NCI-H187 treated with DMSO at 0.1 percent for 48 hours (cell line): ENCODE data around the gene LY86.

Source experiments
- DNase-seq: peaks from one replicate; lab custom pipeline; 2025; lab: John Stamatoyannopoulos, UW

LY86 gene

GRCh38 chr6:6623553-6623952 lies 35.0 kb downstream of the LY86 start:
- DNase-seq, result no peak

- no peak for DNase-seq
Observed at GRCh38 chr6:6624269-6624990, 35.9 kb downstream of the LY86 start.

GRCh38 chr6:6626187-6626586 lies 37.7 kb downstream of the LY86 start:
- no peak for DNase-seq

GRCh38 chr6:6629402-6629801 lies 40.9 kb downstream of the LY86 start:
- no peak for DNase-seq

GRCh38 chr6:6631053-6631452 lies 42.5 kb downstream of the LY86 start:
- no peak for DNase-seq

GRCh38 chr6:6631534-6632276 lies 43.2 kb downstream of the LY86 start:
- no peak for DNase-seq

- no peak for DNase-seq
Observed at GRCh38 chr6:6633898-6634734, 45.6 kb downstream of the LY86 start.

- no peak for DNase-seq
Observed at GRCh38 chr6:6634735-6635075, 46.2 kb downstream of the LY86 start.

- DNase-seq, result no peak
Observed at GRCh38 chr6:6635291-6635690, 46.8 kb downstream of the LY86 start.

- DNase-seq, result no peak
Observed at GRCh38 chr6:6635869-6636268, 47.3 kb downstream of the LY86 start.

GRCh38 chr6:6639572-6639971 lies 51.1 kb downstream of the LY86 start:
- DNase-seq, result no peak

GRCh38 chr6:6640926-6641325 lies 52.4 kb downstream of the LY86 start:
- DNase-seq, result no peak

GRCh38 chr6:6643398-6643797 lies 54.9 kb downstream of the LY86 start:
- no peak for DNase-seq

- DNase-seq, result no peak
Observed at GRCh38 chr6:6645261-6645917, 56.9 kb downstream of the LY86 start.

- no peak for DNase-seq
Observed at GRCh38 chr6:6646384-6646783, 57.9 kb downstream of the LY86 start.

GRCh38 chr6:6646859-6647258 lies 58.3 kb downstream of the LY86 start:
- DNase-seq, result no peak

GRCh38 chr6:6648692-6649343 lies 60.3 kb downstream of the LY86 start:
- no peak for DNase-seq

GRCh38 chr6:6649824-6650349 lies 61.4 kb downstream of the LY86 start:
- no peak for DNase-seq

GRCh38 chr6:6650839-6651238 lies 62.3 kb downstream of the LY86 start:
- no peak for DNase-seq

GRCh38 chr6:6651335-6651734 lies 62.8 kb downstream of the LY86 start:
- DNase-seq, result no peak

GRCh38 chr6:6652932-6653331 lies 64.4 kb downstream of the LY86 start:
- DNase-seq, result no peak
